H1 (cell line): Measurements from ENCODE around the gene ELMO1. TPM values are rescaled to one million over a fixed set of nuclear protein-coding genes. Genes with fewer than 3 reads are reported as not detected.

Experiments used
- CHD2 ChIP-seq: IDR thresholded peaks from 2 replicates; pipeline ENCODE4 v1.6.1; 2012; ENCODE audit warnings: low read length, improper control_type of control experiment
- CHD7 ChIP-seq: fragments of 300-600 bp; sonication (generic); IDR thresholded peaks from 2 replicates; pipeline ENCODE4 v1.7.1; 2012; ENCODE audit warnings: low read length, moderate library complexity, mild to moderate bottlenecking, inconsistent platforms; ENCODE audit not compliant: insufficient replicate concordance
- EGR1 ChIP-seq: IDR thresholded peaks from 2 replicates; pipeline ENCODE4 v1.6.1; 2011; ENCODE audit warnings: low read depth, low read length, borderline replicate concordance
- EZH2 ChIP-seq: fragments of 200-600 bp; sonication (generic); IDR thresholded peaks from 2 replicates; pipeline ENCODE4 v1.7.1; 2012; ENCODE audit warnings: low read depth, mild to moderate bottlenecking, moderate library complexity, low read length, inconsistent platforms; ENCODE audit not compliant: severe bottlenecking
- TAF7 ChIP-seq: optimal IDR thresholded peaks from 2 replicates; pipeline ENCODE3; 2011; ENCODE audit warnings: low read depth, mild to moderate bottlenecking, inconsistent platforms, low read length, moderate library complexity, borderline replicate concordance
- polyA plus RNA-seq, 7 experiments: library from polyadenylated mRNA; depleted of rRNA in 3 of 7; stranded (reverse) in 5 of 7; unstranded in 2 of 7; fragments of >200 nt in 5 of 7; fragments of 200-250 nt in 2 of 7; gene quantifications; 1 replicate in 5 of 7; 2 replicates in 1 of 7; 4 replicates in 1 of 7; pipeline versions ENCODE4 v1.2.1 to v1.2.3, GENCODE V29; 2011 to 2013; ENCODE audit warnings: missing spikeins in 2 of 7, mixed read lengths in 2 of 7
- total RNA-seq: library from RNA; stranded (reverse); fragmentation: NEBNext Ultra II Directional; extraction: Animal tissue kit (Norgen Biotek cat#: 25700); gene quantifications from 2 replicates; pipeline ENCODE4 v1.2.1, GENCODE V29; 2021

The ELMO1 gene
- total and polyA plus RNA-seq, 2 of the 8 experiments (the other 6 are each of a cell fraction or from before 2014, with no cell fraction given) = 18.4 to 21.0 TPM

- TF ChIP-seq EZH2 (no peak), TAF7 (no peak), CHD2 (no peak), EGR1 (no peak), CHD7 (no peak)
These were observed 232.4 kb downstream of the ELMO1 start (continued) for GRCh38 chr7:37216156-37216852.
